HCT116 (cell line): ENCODE results near the gene SCARF2. TPM values are rescaled to one million over a fixed set of nuclear protein-coding genes. Genes with fewer than 3 reads are reported as not detected.
"Not testable (repeated sequence)": the region's sequence is repeated elsewhere in the genome, so short reads cannot be mapped to it uniquely, and the experiment has no call there.

ENCODE experiments used
- ATAC-seq: fragments of 200-7000 bp; cut with Tn5 transposase; 2 replicates; pipeline ENCODE4 v1.9.1; 2020; ENCODE audit warnings: mild to moderate bottlenecking, moderate library complexity
- BruUV-seq: library from RNA; stranded (reverse); fragments of 400-500 nt; replicated peaks from 2 replicates; lab custom pipeline; 2021; lab: Mats Ljungman, UMichigan
- CTCF ChIA-PET: fragments of 300-600 bp; sonication (Branson Sonifier 250); formaldehyde crosslinking; loops from one replicate; lab custom pipeline; 2021; ENCODE audit warnings: antibody characterized with exemption; lab: Charles Lee
- POLR2A ChIA-PET: fragments of 300-600, 350-600 bp; sonication (Branson Sonifier 250); formaldehyde crosslinking; loops from one replicate; lab custom pipeline; 2021; ENCODE audit warnings: antibody characterized with exemption; lab: Charles Lee
- RAD21 ChIA-PET, 2 experiments: fragments of 300-600 bp; sonication (Branson Sonifier 250); formaldehyde crosslinking; loops; one replicate each; lab custom pipeline; 2023; ENCODE audit warnings: low total read pairs in 2 of 2; ENCODE audit not compliant: uncharacterized antibody in 2 of 2, unreplicated experiment in 2 of 2, low non-redundant PET in 1 of 2; lab: Charles Lee
- DNase-seq: peaks from one replicate; pipeline ENCODE4 v3.0.0-alpha.2; 2010; ENCODE audit warnings: low read depth, low spot score
- H2AFZ ChIP-seq: fragments of 200-600 bp; shearing (Covaris generic), sonication (generic); 2 replicates; pipeline ENCODE4 v1.6.1; 2017; ENCODE audit warnings: low read depth, mixed run types, mixed read lengths, antibody characterized with exemption, low read length; ENCODE audit not compliant: poor library complexity, severe bottlenecking
- H3K27ac ChIP-seq: 2 replicates; pipeline ENCODE4 v1.5.1; 2012; ENCODE audit warnings: low read depth, low read length
- H3K27me3 ChIP-seq: fragments of 200-600 bp; sonication (generic); 2 replicates; pipeline ENCODE4 v1.6.1; 2016; ENCODE audit warnings: mixed run types, low read length, mixed read lengths; ENCODE audit not compliant: insufficient read depth
- H3K36me3 ChIP-seq, 2 experiments: fragments of 200-500 bp in 1 of 2; fragments of 200-600 bp in 1 of 2; sonication (Bioruptor generic) in 1 of 2; sonication (generic) in 1 of 2; 2 replicates each; pipeline versions ENCODE4 v1.5.1 to v1.6.1; 2014 to 2016; ENCODE audit warnings: low read length in 2 of 2, inconsistent platforms in 1 of 2, mixed read lengths in 1 of 2, mixed run types in 1 of 2; ENCODE audit not compliant: insufficient read depth in 2 of 2, control insufficient read depth in 1 of 2
- H3K4me1 ChIP-seq, 2 experiments: fragments of 200-600 bp in 1 of 2; sonication (generic) in 1 of 2; 2 replicates each; pipeline versions ENCODE4 v1.5.1 to v1.6.1; 2012 to 2017; ENCODE audit warnings: low read length in 2 of 2, inconsistent platforms in 1 of 2, mild to moderate bottlenecking in 1 of 2, mixed read lengths in 1 of 2, mixed run types in 1 of 2, moderate library complexity in 1 of 2; ENCODE audit not compliant: insufficient read depth in 2 of 2, control insufficient read depth in 1 of 2
- H3K4me2 ChIP-seq: fragments of 200-600 bp; sonication (generic); 2 replicates; pipeline ENCODE4 v1.6.1; 2017; ENCODE audit warnings: mixed run types, low read length, mixed read lengths
- H3K4me3 ChIP-seq, 2 experiments: fragments of 200-600 bp in 1 of 2; sonication (generic) in 1 of 2; replicated peaks in 1 of 2; 2 replicates each; pipeline ENCODE4 v1.5.1; 2011 to 2016; ENCODE audit warnings: low read length in 2 of 2, control low read depth in 1 of 2, low read depth in 1 of 2, mild to moderate bottlenecking in 1 of 2, mixed read lengths in 1 of 2, mixed run types in 1 of 2
- H3K79me2 ChIP-seq: fragments of 200-600 bp; sonication (generic); 2 replicates; pipeline ENCODE4 v1.6.1; 2017; ENCODE audit warnings: mild to moderate bottlenecking, mixed run types, low read length, moderate library complexity, mixed read lengths; ENCODE audit not compliant: insufficient read depth
- H3K9ac ChIP-seq: fragments of 200-600 bp; sonication (generic); 2 replicates; pipeline ENCODE4 v1.6.1; 2016; ENCODE audit warnings: low read length, mixed read lengths
- H3K9me2 ChIP-seq: fragments of 200-600 bp; sonication (generic), shearing (Covaris generic); 2 replicates; pipeline ENCODE4 v1.6.1; 2017; ENCODE audit warnings: mixed run types, mild to moderate bottlenecking, moderate library complexity; ENCODE audit not compliant: insufficient read depth
- H3K9me3 ChIP-seq, 2 experiments: fragments of 200-500 bp in 1 of 2; fragments of 200-600 bp in 1 of 2; sonication (Bioruptor generic) in 1 of 2; sonication (generic) in 1 of 2; 2 replicates each; pipeline ENCODE4 v1.6.1; 2014 to 2017; ENCODE audit warnings: low read length in 2 of 2, mixed read lengths in 2 of 2, inconsistent platforms in 1 of 2, low read depth in 1 of 2, mild to moderate bottlenecking in 1 of 2, mixed run types in 1 of 2, moderate library complexity in 1 of 2; ENCODE audit not compliant: control insufficient read depth in 1 of 2, insufficient read depth in 1 of 2
- H4K20me1 ChIP-seq: fragments of 200-600 bp; sonication (generic), shearing (Covaris generic); 2 replicates; pipeline ENCODE4 v1.6.1; 2017; ENCODE audit warnings: mixed run types, mild to moderate bottlenecking, moderate library complexity; ENCODE audit not compliant: insufficient read depth
- CBX3 ChIP-seq: IDR thresholded peaks from 2 replicates; pipeline ENCODE4 v1.6.1; 2012; ENCODE audit warnings: low read depth
- CEBPB ChIP-seq: IDR thresholded peaks from 2 replicates; pipeline ENCODE4 v1.6.1; 2012; ENCODE audit warnings: low read depth
- EGR1 ChIP-seq: IDR thresholded peaks from 2 replicates; pipeline ENCODE4 v1.6.1; 2012; ENCODE audit warnings: low read depth
- EZH2 ChIP-seq: fragments of 200-600 bp; sonication (generic); IDR thresholded peaks from 2 replicates; pipeline ENCODE4 v1.6.1; 2017; ENCODE audit warnings: antibody characterized with exemption, mixed run types
- EZH2phosphoT487 ChIP-seq: fragments of 200-600 bp; IDR thresholded peaks from 2 replicates; pipeline ENCODE4 v1.6.1; 2018; ENCODE audit warnings: antibody characterized with exemption, borderline replicate concordance
- FOSL1 ChIP-seq: IDR thresholded peaks from 2 replicates; pipeline ENCODE4 v1.6.1; 2012; ENCODE audit warnings: low read depth
- JUND ChIP-seq: IDR thresholded peaks from 2 replicates; pipeline ENCODE4 v1.6.1; 2012
- POLR2A ChIP-seq: IDR thresholded peaks from 2 replicates; pipeline ENCODE4 v1.7.0; 2011; ENCODE audit warnings: borderline replicate concordance; ENCODE audit not compliant: insufficient read depth, insufficient read length; ENCODE audit errors: extremely low read depth
- POLR2AphosphoS5 ChIP-seq: IDR thresholded peaks from 2 replicates; pipeline ENCODE4 v1.6.1; 2011; ENCODE audit warnings: mild to moderate bottlenecking, low read depth, low read length, moderate library complexity
- RAD21 ChIP-seq: IDR thresholded peaks from 2 replicates; pipeline ENCODE4 v1.6.1; 2012; ENCODE audit warnings: low read depth, mild to moderate bottlenecking
- SRF ChIP-seq: IDR thresholded peaks from 2 replicates; pipeline ENCODE4 v1.6.1; 2012; ENCODE audit warnings: low read depth
- ZNF274 ChIP-seq: fragments of 200-500 bp; sonication (Bioruptor generic); IDR thresholded peaks from 2 replicates; pipeline ENCODE4 v1.6.1; 2014; ENCODE audit warnings: mild to moderate bottlenecking, low read depth, low read length, inconsistent platforms
- intact Hi-C: fragments of 100-400 bp; cut with micrococcal nuclease; formaldehyde crosslinking; loops from 2 replicates; pipeline ENCODE4 v1.10.0; 2022
- total RNA-seq: library from RNA; stranded (reverse); gene quantifications from one replicate; pipeline ENCODE4 v1.2.1, GENCODE V29; 2021; ENCODE audit not compliant: unreplicated experiment
- TF ChIP-seq, protein P1 (sequence below), 3 experiments: fragments of 200-600 bp in 1 of 3; sonication (generic) in 1 of 3; IDR thresholded peaks in 2 of 3; conservative IDR thresholded peaks in 1 of 3; 2 replicates each; pipeline ENCODE4 v1.5.1; 2012 to 2017; ENCODE audit warnings: low read depth in 2 of 3, low read length in 2 of 3, antibody characterized with exemption in 1 of 3, borderline replicate concordance in 1 of 3, control low read depth in 1 of 3, mild to moderate bottlenecking in 1 of 3, mixed read lengths in 1 of 3, mixed run types in 1 of 3, moderate library complexity in 1 of 3; ENCODE audit not compliant: insufficient read depth in 1 of 3
- TF ChIP-seq, protein P2 (sequence below): IDR thresholded peaks from 2 replicates; pipeline ENCODE4 v1.6.1; 2012
- TF ChIP-seq, protein P3 (sequence below): IDR thresholded peaks from 2 replicates; pipeline ENCODE4 v1.6.1; 2011; ENCODE audit warnings: mild to moderate bottlenecking, low read length, moderate library complexity; ENCODE audit not compliant: insufficient replicate concordance; ENCODE audit errors: extremely low read depth

Gene SCARF2
- total RNA-seq, 1 experiment from 2014 or later, result 2.5 TPM

DNA sequence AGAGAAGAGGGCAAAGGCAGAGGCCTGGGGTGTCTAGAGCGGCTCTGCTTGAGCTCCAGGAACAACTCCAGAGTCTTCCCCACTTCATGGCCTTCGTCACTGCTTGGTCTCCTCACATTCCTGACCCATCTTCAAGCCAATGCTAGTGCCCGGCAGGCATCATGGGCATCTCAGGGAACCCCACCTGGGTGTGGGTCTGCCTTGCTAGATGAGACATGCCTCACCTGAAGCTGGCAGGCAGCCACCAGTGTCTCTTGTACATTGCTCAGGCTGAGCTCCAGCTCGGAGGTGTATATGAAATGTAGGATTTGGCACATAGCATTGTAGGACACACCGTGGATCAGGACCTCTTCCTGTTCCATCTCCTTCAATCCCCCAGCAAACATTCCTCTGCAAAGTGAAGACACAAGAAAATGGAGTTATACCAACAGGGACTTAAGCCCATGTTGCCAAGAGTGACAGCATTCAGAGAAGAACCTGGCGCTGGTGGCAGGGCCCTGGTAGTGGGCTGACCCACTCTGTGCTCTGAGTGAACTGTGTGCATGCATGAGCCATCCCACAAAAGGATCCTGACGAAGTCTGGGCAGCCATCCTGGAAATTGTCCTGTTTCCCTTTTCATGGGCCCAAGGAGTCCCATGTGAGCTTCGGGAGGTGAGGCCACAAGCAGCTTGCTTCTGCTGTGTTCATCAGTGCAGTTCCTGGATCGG is 33.7 kb upstream of the SCARF2 start:
- Histone ChIP-seq H3K9ac (no peak overlapping the region), H3K9me3 (no peaks in the 10 kb centered on the region), H2AFZ (no peak overlapping the region), H3K27ac (no peak overlapping the region), H3K79me2 (no peaks in the 10 kb centered on the region), H3K4me3 (no peak overlapping the region), H3K27me3 (no peaks in the 10 kb centered on the region), H4K20me1 (no peaks in the 10 kb centered on the region), H3K36me3 (no peaks in the 10 kb centered on the region; a peak in 1 of 4 replicates), H3K4me1 (no peaks in the 10 kb centered on the region), H3K9me2 (no peaks in the 10 kb centered on the region), H3K4me2 (no peak overlapping the region)
- TF ChIP-seq POLR2AphosphoS5 (no peak), FOSL1 (no peak), POLR2A (no peak), ZNF274 (no peak), EZH2phosphoT487 (no peak), CBX3 (no peak), SRF (no peak), RAD21 (no peak), JUND (no peak), EGR1 (no peak), EZH2 (no peak), CEBPB (no peak)
- TF ChIP-seq, protein P1, sequence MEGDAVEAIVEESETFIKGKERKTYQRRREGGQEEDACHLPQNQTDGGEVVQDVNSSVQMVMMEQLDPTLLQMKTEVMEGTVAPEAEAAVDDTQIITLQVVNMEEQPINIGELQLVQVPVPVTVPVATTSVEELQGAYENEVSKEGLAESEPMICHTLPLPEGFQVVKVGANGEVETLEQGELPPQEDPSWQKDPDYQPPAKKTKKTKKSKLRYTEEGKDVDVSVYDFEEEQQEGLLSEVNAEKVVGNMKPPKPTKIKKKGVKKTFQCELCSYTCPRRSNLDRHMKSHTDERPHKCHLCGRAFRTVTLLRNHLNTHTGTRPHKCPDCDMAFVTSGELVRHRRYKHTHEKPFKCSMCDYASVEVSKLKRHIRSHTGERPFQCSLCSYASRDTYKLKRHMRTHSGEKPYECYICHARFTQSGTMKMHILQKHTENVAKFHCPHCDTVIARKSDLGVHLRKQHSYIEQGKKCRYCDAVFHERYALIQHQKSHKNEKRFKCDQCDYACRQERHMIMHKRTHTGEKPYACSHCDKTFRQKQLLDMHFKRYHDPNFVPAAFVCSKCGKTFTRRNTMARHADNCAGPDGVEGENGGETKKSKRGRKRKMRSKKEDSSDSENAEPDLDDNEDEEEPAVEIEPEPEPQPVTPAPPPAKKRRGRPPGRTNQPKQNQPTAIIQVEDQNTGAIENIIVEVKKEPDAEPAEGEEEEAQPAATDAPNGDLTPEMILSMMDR (IDR thresholded peaks at IDR 0.05 in 2 of 3, conservative IDR thresholded peaks at IDR 0.05 in 1 of 3; ENCODE audit: borderline replicate concordance in 1 of 3, insufficient read depth in 1 of 3, low read depth in 2 of 3, low read length in 2 of 3), result no peak
- TF ChIP-seq, protein P2, sequence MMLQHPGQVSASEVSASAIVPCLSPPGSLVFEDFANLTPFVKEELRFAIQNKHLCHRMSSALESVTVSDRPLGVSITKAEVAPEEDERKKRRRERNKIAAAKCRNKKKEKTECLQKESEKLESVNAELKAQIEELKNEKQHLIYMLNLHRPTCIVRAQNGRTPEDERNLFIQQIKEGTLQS, result no peak
- TF ChIP-seq, protein P3, sequence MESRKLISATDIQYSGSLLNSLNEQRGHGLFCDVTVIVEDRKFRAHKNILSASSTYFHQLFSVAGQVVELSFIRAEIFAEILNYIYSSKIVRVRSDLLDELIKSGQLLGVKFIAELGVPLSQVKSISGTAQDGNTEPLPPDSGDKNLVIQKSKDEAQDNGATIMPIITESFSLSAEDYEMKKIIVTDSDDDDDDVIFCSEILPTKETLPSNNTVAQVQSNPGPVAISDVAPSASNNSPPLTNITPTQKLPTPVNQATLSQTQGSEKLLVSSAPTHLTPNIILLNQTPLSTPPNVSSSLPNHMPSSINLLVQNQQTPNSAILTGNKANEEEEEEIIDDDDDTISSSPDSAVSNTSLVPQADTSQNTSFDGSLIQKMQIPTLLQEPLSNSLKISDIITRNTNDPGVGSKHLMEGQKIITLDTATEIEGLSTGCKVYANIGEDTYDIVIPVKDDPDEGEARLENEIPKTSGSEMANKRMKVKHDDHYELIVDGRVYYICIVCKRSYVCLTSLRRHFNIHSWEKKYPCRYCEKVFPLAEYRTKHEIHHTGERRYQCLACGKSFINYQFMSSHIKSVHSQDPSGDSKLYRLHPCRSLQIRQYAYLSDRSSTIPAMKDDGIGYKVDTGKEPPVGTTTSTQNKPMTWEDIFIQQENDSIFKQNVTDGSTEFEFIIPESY, result no peak
- POLR2A ChIA-PET, result no interaction called here
- CTCF ChIA-PET, result interaction anchor here (2.3 kb wide), 1 partner anchor 15 kb away, joined by 5 read pairs; no protein-coding TSS in a partner anchor
- no TSS peak for BruUV-seq
- RAD21 ChIA-PET, result no interaction called here
- DNase-seq (no peak), ATAC-seq (no peak)
- intact Hi-C loops, result no loop called here

DNA sequence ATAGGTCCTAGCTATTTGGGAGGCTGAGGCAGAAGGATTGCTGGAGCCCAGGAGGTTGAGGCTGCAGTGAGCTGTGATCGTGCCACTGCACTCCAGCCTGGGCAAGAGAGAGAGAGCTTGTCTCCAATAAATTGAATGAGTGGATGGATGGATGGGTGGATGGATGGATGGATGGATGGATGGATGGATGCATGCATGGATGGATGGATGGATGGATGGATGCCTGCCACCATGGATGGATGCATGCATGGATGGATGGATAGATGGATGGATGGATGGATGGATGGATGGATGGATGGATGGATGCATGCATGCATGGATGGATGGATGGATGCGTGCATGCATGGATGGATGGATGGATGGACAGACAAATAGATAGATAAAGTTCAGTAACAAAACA is 32.9 kb upstream of the SCARF2 start:
- H3K27me3 ChIP-seq, POLR2A ChIA-PET, BruUV-seq: not testable (repeated sequence)

More for the DNA sequence above, 32.9 kb upstream of the SCARF2 start:
- H3K4me3 ChIP-seq, ATAC-seq, H3K36me3 ChIP-seq, H4K20me1 ChIP-seq, H3K9ac ChIP-seq, CTCF ChIA-PET, H3K4me2 ChIP-seq, H3K9me2 ChIP-seq, H3K9me3 ChIP-seq, H3K79me2 ChIP-seq, H2AFZ ChIP-seq, H3K27ac ChIP-seq, intact Hi-C loops, H3K4me1 ChIP-seq, RAD21 ChIA-PET, DNase-seq: not testable (repeated sequence)
